ENCODE results near the gene DYRK3. TPM values are rescaled to one million over a fixed set of nuclear protein-coding genes. Genes with fewer than 3 reads are reported as not detected.
A peak's percentile ranks its signal among the peaks of the same experiment; 100 is the strongest.
"Not testable (repeated sequence)": the region's sequence is repeated elsewhere in the genome, so short reads cannot be mapped to it uniquely, and the experiment has no call there.

DYRK3 gene
- total RNA-seq, 2 experiments from 2014 or later, result 2.7 TPM

GRCh38 chr1:206600527-206600926 lies 34.8 kb upstream of the DYRK3 start:
- ATAC-seq (ENCODE audit: low read depth), result no peak
- H3K27me3 Mint-ChIP-seq, result no peaks in the 10 kb centered on the region
- POLR2A ChIA-PET, result interaction anchor here (1.6 kb wide), 1 partner anchor 11 kb away, joined by 3 read pairs; no protein-coding TSS in a partner anchor
- no peaks in the 10 kb centered on the region for H3K9me3 Mint-ChIP-seq
- H3K4me1 Mint-ChIP-seq, result peaks cover 2% of the 10 kb centered on the region
- H3K4me3 Mint-ChIP-seq, result no peak overlapping the region
- peaks cover 11% of the 10 kb centered on the region for H3K36me3 Mint-ChIP-seq
- DNase-seq, result no peak
- H3K27ac Mint-ChIP-seq, result no peak overlapping the region

- ATAC-seq (ENCODE audit: low read depth) (no peak), DNase-seq (no peak)
- Mint-ChIP-seq H3K27me3 (no peaks in the 10 kb centered on the region), H3K4me3 (no peak overlapping the region), H3K4me1 (peaks cover 17% of the 10 kb centered on the region), H3K27ac (no peak overlapping the region), H3K9me3 (no peaks in the 10 kb centered on the region), H3K36me3 (peaks cover 10% of the 10 kb centered on the region)
- POLR2A ChIA-PET, result no interaction called here
Measured at GRCh38 chr1:206604861-206605260, 30.5 kb upstream of the DYRK3 start.

- DNase-seq, result no peak
- H3K4me3 Mint-ChIP-seq, result no peak overlapping the region
- peak; percentile 27 for ATAC-seq (ENCODE audit: low read depth)
- H3K9me3 Mint-ChIP-seq, result no peaks in the 10 kb centered on the region
- H3K27me3 Mint-ChIP-seq, result no peaks in the 10 kb centered on the region
- H3K4me1 Mint-ChIP-seq, result peaks cover 29% of the 10 kb centered on the region
- H3K36me3 Mint-ChIP-seq, result peaks cover 10% of the 10 kb centered on the region
- POLR2A ChIA-PET, result no interaction called here
- no peak overlapping the region for H3K27ac Mint-ChIP-seq
Measured at GRCh38 chr1:206606867-206607266, 28.5 kb upstream of the DYRK3 start.

- Mint-ChIP-seq H3K4me3 (no peak overlapping the region), H3K27ac (no peak overlapping the region), H3K27me3 (no peaks in the 10 kb centered on the region), H3K9me3 (no peaks in the 10 kb centered on the region), H3K36me3 (peaks cover 10% of the 10 kb centered on the region), H3K4me1 (peaks cover 29% of the 10 kb centered on the region)
- ATAC-seq (ENCODE audit: low read depth), result no peak
- peak; percentile 59 for DNase-seq
- POLR2A ChIA-PET, result interaction anchor here (1.6 kb wide), 1 partner anchor 19 kb away, joined by 4 read pairs; no protein-coding TSS in a partner anchor
Measured at GRCh38 chr1:206608108-206608698, 27.1 kb upstream of the DYRK3 start.

- Mint-ChIP-seq H3K27ac (peak overlapping the region; percentile 52), H3K36me3 (peaks cover 10% of the 10 kb centered on the region), H3K4me1 (peaks cover 29% of the 10 kb centered on the region), H3K9me3 (no peaks in the 10 kb centered on the region), H3K4me3 (peak overlapping the region; percentile 37), H3K27me3 (no peaks in the 10 kb centered on the region)
- POLR2A ChIA-PET, result interaction anchor here (0.7 to 1.6 kb wide), 4 partner anchors 20 to 54 kb away, joined by 3 to 4 read pairs (median 4); partner anchors contain the start of gene DYRK3
- no peak for DNase-seq
- ATAC-seq (ENCODE audit: low read depth), result no peak
Measured at GRCh38 chr1:206609229-206609991, 25.9 kb upstream of the DYRK3 start.

- ATAC-seq (ENCODE audit: low read depth) (peak; percentile 98), DNase-seq (peak; percentile 98)
- H3K4me1 Mint-ChIP-seq, result peaks cover 29% of the 10 kb centered on the region
- POLR2A ChIA-PET, result interaction anchor here (0.6 to 1.5 kb wide), 13 partner anchors 12 to 142 kb away, joined by 3 to 8 read pairs (median 5); partner anchors contain the start of genes DYRK3 and IKBKE
- no peaks in the 10 kb centered on the region for H3K9me3 Mint-ChIP-seq
- H3K27ac Mint-ChIP-seq, result peak within 1 kb of the TSS; percentile 89
- H3K27me3 Mint-ChIP-seq, result peaks cover 5% of the 10 kb centered on the region
- H3K4me3 Mint-ChIP-seq, result peak within 1 kb of the TSS; percentile 92
- H3K36me3 Mint-ChIP-seq, result peaks cover 6% of the 10 kb centered on the region
Measured at GRCh38 chr1:206612129-206612876, 23.0 kb upstream of the DYRK3 start, which contains the start of gene EIF2D. TSS of gene EIF2D (minus strand) at chr1:206612465. CDS start at chr1:206612342, 123 bp downstream.

GRCh38 chr1:206626396-206626795 lies 8.9 kb upstream of the DYRK3 start:
- H3K4me1 Mint-ChIP-seq; H3K27ac Mint-ChIP-seq; ATAC-seq (ENCODE audit: low read depth); H3K9me3 Mint-ChIP-seq; H3K4me3 Mint-ChIP-seq; POLR2A ChIA-PET; DNase-seq; H3K36me3 Mint-ChIP-seq: not testable (repeated sequence)
- peaks cover 26% of the 10 kb centered on the region for H3K27me3 Mint-ChIP-seq

- no peak for ATAC-seq (ENCODE audit: low read depth)
- DNase-seq, result no peak
- POLR2A ChIA-PET, result no interaction called here
- H3K4me3 Mint-ChIP-seq, result no peak overlapping the region
- H3K27me3 Mint-ChIP-seq, result peaks cover 24% of the 10 kb centered on the region
- peaks cover 1% of the 10 kb centered on the region for H3K9me3 Mint-ChIP-seq
- H3K4me1 Mint-ChIP-seq, result peaks cover 2% of the 10 kb centered on the region
- no peak overlapping the region for H3K27ac Mint-ChIP-seq
- H3K36me3 Mint-ChIP-seq, result no peaks in the 10 kb centered on the region
Measured at GRCh38 chr1:206628916-206629315, 6.4 kb upstream of the DYRK3 start.

GRCh38 chr1:206631085-206631509 lies 4.2 kb upstream of the DYRK3 start:
- Mint-ChIP-seq H3K4me3 (no peak overlapping the region), H3K4me1 (peaks cover 14% of the 10 kb centered on the region), H3K36me3 (no peaks in the 10 kb centered on the region), H3K27ac (no peak overlapping the region), H3K27me3 (peaks cover 24% of the 10 kb centered on the region), H3K9me3 (no peaks in the 10 kb centered on the region)
- POLR2A ChIA-PET, result interaction anchor here (0.8 kb wide), 1 partner anchor 36 kb away, joined by 3 read pairs; no protein-coding TSS in a partner anchor
- no peak for ATAC-seq (ENCODE audit: low read depth)
- DNase-seq, result no peak

- Mint-ChIP-seq H3K27ac (no peak overlapping the region), H3K36me3 (no peaks in the 10 kb centered on the region), H3K27me3 (peaks cover 18% of the 10 kb centered on the region), H3K9me3 (no peaks in the 10 kb centered on the region), H3K4me3 (no peak overlapping the region), H3K4me1 (peaks cover 21% of the 10 kb centered on the region)
- no peak for ATAC-seq (ENCODE audit: low read depth)
- DNase-seq, result no peak
- POLR2A ChIA-PET, result interaction anchor here (0.6 to 1.9 kb wide), 2 partner anchors 30 to 150 kb away, joined by 4 to 6 read pairs; no protein-coding TSS in a partner anchor
Measured at GRCh38 chr1:206633708-206634121, 1.6 kb upstream of the DYRK3 start.

- peaks cover 21% of the 10 kb centered on the region for H3K4me1 Mint-ChIP-seq
- peak overlapping the region; percentile 89 for H3K27ac Mint-ChIP-seq
- peaks cover 2% of the 10 kb centered on the region for H3K36me3 Mint-ChIP-seq
- POLR2A ChIA-PET, result interaction anchor here (0.6 to 2.2 kb wide), 9 partner anchors 22 to 274 kb away, joined by 4 to 9 read pairs (median 4); partner anchors contain the start of gene EIF2D
- peak; percentile 79 for DNase-seq
- H3K4me3 Mint-ChIP-seq, result peak overlapping the region; percentile 81
- peaks cover 16% of the 10 kb centered on the region for H3K27me3 Mint-ChIP-seq
- no peaks in the 10 kb centered on the region for H3K9me3 Mint-ChIP-seq
- no peak for ATAC-seq (ENCODE audit: low read depth)
Measured at GRCh38 chr1:206634365-206635079, 814 bp upstream of the DYRK3 start.

- Mint-ChIP-seq H3K4me1 (peaks cover 21% of the 10 kb centered on the region), H3K9me3 (no peaks in the 10 kb centered on the region), H3K27ac (no peak overlapping the region), H3K4me3 (peak overlapping the region; percentile 81), H3K27me3 (peaks cover 16% of the 10 kb centered on the region), H3K36me3 (peaks cover 2% of the 10 kb centered on the region)
- no peak for ATAC-seq (ENCODE audit: low read depth)
- POLR2A ChIA-PET, result interaction anchor here (0.9 to 2.2 kb wide), 8 partner anchors 15 to 270 kb away, joined by 3 to 9 read pairs (median 4); partner anchors contain the start of gene EIF2D
- DNase-seq, result no peak
Measured at GRCh38 chr1:206635978-206636345, 626 bp downstream of the DYRK3 start.
